Vagina (tissue), 2 donors: ENCODE results near the gene P3H2.
"Not testable (repeated sequence)": the region's sequence is repeated elsewhere in the genome, so short reads cannot be mapped to it uniquely, and the experiment has no call there.

ENCODE experiments used
- POLR2A ChIP-seq, 2 donors: fragments of 450-650 bp; IDR thresholded peaks; one replicate each; pipeline ENCODE4 v1.6.1; 2017; ENCODE audit warnings: antibody characterized with exemption in 2 of 2, mild to moderate bottlenecking in 2 of 2, moderate library complexity in 2 of 2
- POLR2AphosphoS5 ChIP-seq, 2 donors: sonication (generic); formaldehyde crosslinking; IDR thresholded peaks; one replicate each; pipeline ENCODE4 v1.9.0; 2017; ENCODE audit warnings: antibody characterized with exemption in 2 of 2, mild to moderate bottlenecking in 2 of 2, low read depth in 1 of 2; ENCODE audit not compliant: insufficient read depth in 1 of 2
- TF ChIP-seq, protein P1 (sequence below), 3 experiments: fragments of 450-650 bp in 2 of 3; fragments of 200-600 bp in 1 of 3; sonication (generic) in 1 of 3; IDR thresholded peaks; one replicate each; pipeline ENCODE4 v1.5.1; 2017 to 2019; ENCODE audit warnings: antibody characterized with exemption in 3 of 3, mild to moderate bottlenecking in 2 of 3, moderate library complexity in 2 of 3

DNA sequence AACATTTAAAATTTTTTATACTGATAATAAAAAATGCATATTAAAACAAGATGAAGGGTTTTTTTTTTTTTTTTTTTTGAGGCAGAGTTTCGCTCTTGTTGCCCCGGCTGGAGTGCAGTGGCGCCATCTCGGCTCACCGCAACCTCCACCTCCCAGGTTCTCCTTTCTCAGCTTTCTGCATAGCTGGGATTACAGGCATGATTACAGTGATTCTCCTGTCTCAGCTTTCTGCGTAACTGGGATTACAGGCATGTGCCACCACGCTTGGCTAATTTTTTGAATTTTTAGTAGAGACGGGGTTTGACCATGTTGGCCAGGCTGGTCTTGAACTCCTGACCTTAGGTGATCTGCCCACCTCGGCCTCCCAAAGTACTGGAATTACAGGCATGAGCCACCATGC lies 48.8 kb downstream of the P3H2 start:
- TF ChIP-seq POLR2A (IDR thresholded peaks at IDR 0.05); POLR2AphosphoS5 (IDR thresholded peaks at IDR 0.05; ENCODE audit: insufficient read depth in 1 of 2, low read depth in 1 of 2): not testable (repeated sequence)
- TF ChIP-seq, protein P1, sequence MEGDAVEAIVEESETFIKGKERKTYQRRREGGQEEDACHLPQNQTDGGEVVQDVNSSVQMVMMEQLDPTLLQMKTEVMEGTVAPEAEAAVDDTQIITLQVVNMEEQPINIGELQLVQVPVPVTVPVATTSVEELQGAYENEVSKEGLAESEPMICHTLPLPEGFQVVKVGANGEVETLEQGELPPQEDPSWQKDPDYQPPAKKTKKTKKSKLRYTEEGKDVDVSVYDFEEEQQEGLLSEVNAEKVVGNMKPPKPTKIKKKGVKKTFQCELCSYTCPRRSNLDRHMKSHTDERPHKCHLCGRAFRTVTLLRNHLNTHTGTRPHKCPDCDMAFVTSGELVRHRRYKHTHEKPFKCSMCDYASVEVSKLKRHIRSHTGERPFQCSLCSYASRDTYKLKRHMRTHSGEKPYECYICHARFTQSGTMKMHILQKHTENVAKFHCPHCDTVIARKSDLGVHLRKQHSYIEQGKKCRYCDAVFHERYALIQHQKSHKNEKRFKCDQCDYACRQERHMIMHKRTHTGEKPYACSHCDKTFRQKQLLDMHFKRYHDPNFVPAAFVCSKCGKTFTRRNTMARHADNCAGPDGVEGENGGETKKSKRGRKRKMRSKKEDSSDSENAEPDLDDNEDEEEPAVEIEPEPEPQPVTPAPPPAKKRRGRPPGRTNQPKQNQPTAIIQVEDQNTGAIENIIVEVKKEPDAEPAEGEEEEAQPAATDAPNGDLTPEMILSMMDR (IDR thresholded peaks at IDR 0.05), result not testable (repeated sequence)
